Astrocyte of the spinal cord (primary cell): Measurements from ENCODE around the gene PRSS21.

ENCODE experiments used
- DNase-seq: peaks from one replicate; pipeline ENCODE4 v3.0.0; 2011; ENCODE audit warnings: low read depth, low spot score
- H3K4me3 ChIP-seq: 2 replicates; pipeline ENCODE4 v1.5.1; 2011; ENCODE audit warnings: low read depth, mild to moderate bottlenecking, low read length, moderate library complexity
- CTCF ChIP-seq: IDR thresholded peaks from 2 replicates; pipeline ENCODE4 v1.5.1; 2012; ENCODE audit warnings: low read depth, mild to moderate bottlenecking, low read length, inconsistent platforms
- in situ Hi-C: cut with HindIII; loops from 2 replicates; pipeline ENCODE4 v1.10.0; 2017; ENCODE audit warnings: low sequenced_read_pairs

Gene PRSS21

DNA sequence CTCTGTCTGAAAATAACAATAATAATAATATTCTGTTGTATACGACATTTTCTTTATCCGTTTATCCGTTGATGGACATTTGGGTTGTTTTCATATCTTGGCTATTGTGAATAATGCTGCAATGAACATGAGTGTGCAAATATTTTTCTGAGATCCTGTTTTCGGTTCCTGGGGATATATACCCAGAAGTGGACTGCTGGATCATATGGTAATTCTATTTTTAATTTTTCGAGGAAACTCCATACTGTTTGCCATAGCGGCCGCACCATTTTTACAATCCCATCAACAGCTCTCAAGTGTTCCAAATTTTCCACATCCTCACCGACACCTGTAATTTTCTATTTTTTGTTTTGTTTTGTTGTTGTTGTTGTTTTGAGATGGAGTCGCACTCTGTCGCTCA, 24.1 kb upstream of the PRSS21 start:
- DNase-seq: no peak
- in situ Hi-C loops: no loop called here
- no peak for TF ChIP-seq CTCF
- no peak overlapping the region for H3K4me3 ChIP-seq

GRCh38 chr16:2795395-2796143, 21.5 kb upstream of the PRSS21 start:
- no peak for DNase-seq
- H3K4me3 ChIP-seq: no peak overlapping the region
- TF ChIP-seq CTCF: no peak
- in situ Hi-C loops: no loop called here

DNA sequence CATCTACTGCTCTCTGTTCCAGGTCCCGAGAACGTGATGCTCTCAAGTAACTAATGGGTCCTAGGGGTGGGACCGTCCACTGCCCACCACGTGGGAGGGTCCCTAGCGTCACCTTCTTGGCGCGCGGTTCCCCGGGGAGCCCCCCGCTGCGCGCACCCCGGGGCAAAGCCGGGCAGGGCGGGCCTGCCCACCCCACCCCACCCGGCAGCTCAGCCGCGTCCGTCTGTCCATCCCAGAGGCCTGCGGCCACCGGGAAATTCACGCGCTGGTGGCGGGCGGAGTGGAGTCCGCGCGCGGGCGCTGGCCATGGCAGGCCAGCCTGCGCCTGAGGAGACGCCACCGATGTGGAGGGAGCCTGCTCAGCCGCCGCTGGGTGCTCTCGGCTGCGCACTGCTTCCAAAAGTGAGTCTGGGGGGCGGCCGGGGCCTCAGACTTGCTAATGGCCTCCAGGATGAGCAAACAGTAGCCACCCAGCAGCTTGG, 18.3 kb upstream of the PRSS21 start:
- TF ChIP-seq CTCF: no peak
- no peak overlapping the region for H3K4me3 ChIP-seq
- DNase-seq: no peak
- in situ Hi-C loops: no loop called here

GRCh38 chr16:2799205-2799858, 17.7 kb upstream of the PRSS21 start:
- no peak for DNase-seq
- H3K4me3 ChIP-seq: no peak overlapping the region
- no peak for TF ChIP-seq CTCF
- in situ Hi-C loops: no loop called here

- TF ChIP-seq CTCF: no peak
- no peak overlapping the region for H3K4me3 ChIP-seq
- in situ Hi-C loops: no loop called here
- no peak for DNase-seq
These were observed 17.2 kb upstream of the PRSS21 start for GRCh38 chr16:2799859-2800226.

DNA sequence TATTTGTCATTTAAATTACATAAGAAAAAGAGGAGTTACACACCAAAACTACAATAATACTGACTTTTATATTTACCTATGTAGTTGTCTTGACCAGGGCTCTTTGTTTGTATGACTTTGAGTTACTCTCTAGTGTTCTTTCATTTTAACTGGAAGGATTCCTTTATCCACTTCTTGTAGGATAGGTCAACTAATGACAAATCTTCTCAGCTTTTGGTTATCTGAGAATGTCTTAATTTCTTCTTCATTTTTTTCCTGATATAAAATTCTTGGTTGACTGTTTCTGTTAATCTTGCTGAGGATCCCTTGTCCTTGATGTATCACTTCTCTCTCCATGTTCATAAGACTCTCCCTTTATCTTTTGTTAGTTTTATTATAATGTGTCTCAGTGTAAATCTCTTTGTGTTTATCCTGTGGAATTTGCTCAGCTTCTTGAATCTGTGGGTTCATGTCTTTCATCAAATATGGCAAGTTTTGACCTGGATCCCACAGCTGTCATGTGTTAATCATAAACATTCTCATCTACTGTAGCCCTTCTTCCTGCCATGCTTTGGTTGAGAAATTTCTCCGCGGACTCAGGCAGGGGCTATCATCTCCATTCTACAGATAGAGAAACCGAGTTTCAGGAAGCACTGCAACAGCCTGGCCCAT, 13.4 kb upstream of the PRSS21 start:
- in situ Hi-C loops: no loop called here
- no peak for DNase-seq
- no peak overlapping the region for H3K4me3 ChIP-seq
- no peak for TF ChIP-seq CTCF
